Uterus (tissue), 2 donors: ENCODE data around the gene THSD7B.

Experiments used
- CTCF ChIP-seq, 4 experiments: fragments of 200-600 bp in 2 of 4; fragments of 450-650 bp in 2 of 4; sonication (generic) in 2 of 4; IDR thresholded peaks; one replicate each; pipeline ENCODE4 v1.5.1; 2016 to 2019; ENCODE audit warnings: antibody characterized with exemption in 4 of 4, mild to moderate bottlenecking in 2 of 4, moderate library complexity in 1 of 4
- POLR2A ChIP-seq, 2 donors: fragments of 450-650 bp; IDR thresholded peaks; one replicate each; pipeline ENCODE4 v1.6.1; 2016; ENCODE audit warnings: antibody characterized with exemption in 2 of 2, mild to moderate bottlenecking in 1 of 2, moderate library complexity in 1 of 2

GRCh38 chr2:137181370-137181769 is 416.0 kb downstream of the THSD7B start:
- TF ChIP-seq CTCF (IDR thresholded peaks at IDR 0.05) (no peak), POLR2A (IDR thresholded peaks at IDR 0.05) (no peak)
